Colonic mucosa (tissue), 4 donors: Measurements from ENCODE around the gene USP15. TPM values are rescaled to one million over a fixed set of nuclear protein-coding genes. Genes with fewer than 3 reads are reported as not detected.
"Not testable (repeated sequence)": the region's sequence is repeated elsewhere in the genome, so short reads cannot be mapped to it uniquely, and the experiment has no call there.

Source experiments
- DNase-seq: peaks from one replicate; pipeline ENCODE4 v3.0.0-alpha.2; 2020
- H3K27ac ChIP-seq: fragments of 200-600 bp; one replicate; pipeline ENCODE4 v1.8.0; 2021
- H3K27me3 ChIP-seq: fragments of 200-600 bp; one replicate; pipeline ENCODE4 v1.8.0; 2021
- H3K36me3 ChIP-seq: fragments of 200-600 bp; one replicate; pipeline ENCODE4 v1.8.0; 2021
- H3K4me1 ChIP-seq: fragments of 200-600 bp; one replicate; pipeline ENCODE4 v1.8.0; 2021; ENCODE audit warnings: mild to moderate bottlenecking
- H3K4me3 ChIP-seq: fragments of 200-600 bp; one replicate; pipeline ENCODE4 v1.8.0; 2021
- H3K9ac ChIP-seq, 2 donors: one replicate each; pipeline ENCODE4 v1.7.0; 2013; ENCODE audit warnings: control low read depth in 2 of 2, low read depth in 2 of 2, low read length in 2 of 2
- H3K9me3 ChIP-seq: fragments of 200-600 bp; one replicate; pipeline ENCODE4 v1.8.0; 2021
- CTCF ChIP-seq: fragments of 200-600 bp; IDR thresholded peaks from one replicate; pipeline ENCODE4 v1.8.0; 2022; ENCODE audit warnings: antibody characterized with exemption, mild to moderate bottlenecking
- intact Hi-C: fragments of 100-400 bp; cut with DNase I; formaldehyde crosslinking; loops from one replicate; pipeline ENCODE4 v1.14.1; 2022
- total RNA-seq, 2 donors: library from RNA; stranded (reverse); fragmentation: NEBNext Ultra II Directional in 1 of 2; extraction: Animal tissue kit (Norgen Biotek cat#: 25700) in 1 of 2; gene quantifications; one replicate each; pipeline ENCODE4 v1.2.1, GENCODE V29; 2021
- donor health status: healthy.
- donor health status: DM: no; HTN: no; CAD: no.
- donor health status: DM: no; HTN: no; CAD: no.

Gene USP15
- total RNA-seq, 2 donors from 2014 or later = 50.3 to 63.0 TPM

- no peak for TF ChIP-seq CTCF
- no peak overlapping the region for H3K27ac ChIP-seq
- DNase-seq = no peak
- H3K9ac ChIP-seq = no peak overlapping the region
- H3K27me3 ChIP-seq = no peaks in the 10 kb centered on the region
- intact Hi-C loops = no loop called here
- H3K9me3 ChIP-seq = no peaks in the 10 kb centered on the region
- no peaks in the 10 kb centered on the region for H3K36me3 ChIP-seq
- H3K4me1 ChIP-seq = no peaks in the 10 kb centered on the region
- no peak overlapping the region for H3K4me3 ChIP-seq
These were observed 72.4 kb downstream of the USP15 start for GRCh38 chr12:62332598-62332997.

- Histone ChIP-seq H3K4me3 (no peak overlapping the region), H3K36me3 (no peaks in the 10 kb centered on the region), H3K4me1 (no peaks in the 10 kb centered on the region), H3K9ac (no peak overlapping the region), H3K27ac (no peak overlapping the region), H3K27me3 (no peaks in the 10 kb centered on the region), H3K9me3 (no peaks in the 10 kb centered on the region)
- no peak for DNase-seq
- intact Hi-C loops = no loop called here
- no peak for TF ChIP-seq CTCF
These were observed 74.9 kb downstream of the USP15 start for GRCh38 chr12:62335057-62335456.

GRCh38 chr12:62335796-62336195 is 75.6 kb downstream of the USP15 start:
- H3K27me3 ChIP-seq = no peaks in the 10 kb centered on the region
- no peak overlapping the region for H3K4me3 ChIP-seq
- no peak overlapping the region for H3K9ac ChIP-seq
- H3K27ac ChIP-seq = no peak overlapping the region
- DNase-seq = no peak
- no peaks in the 10 kb centered on the region for H3K9me3 ChIP-seq
- no peak for TF ChIP-seq CTCF
- H3K36me3 ChIP-seq = no peaks in the 10 kb centered on the region
- intact Hi-C loops = no loop called here
- no peaks in the 10 kb centered on the region for H3K4me1 ChIP-seq

- H3K27me3 ChIP-seq, H3K4me1 ChIP-seq, DNase-seq, H3K27ac ChIP-seq, H3K4me3 ChIP-seq, H3K9me3 ChIP-seq, intact Hi-C loops, H3K9ac ChIP-seq, H3K36me3 ChIP-seq: not testable (repeated sequence)
These were observed 77.4 kb downstream of the USP15 start for GRCh38 chr12:62337643-62338042.

GRCh38 chr12:62342614-62343303 is 82.6 kb downstream of the USP15 start:
- DNase-seq, intact Hi-C loops, H3K27ac ChIP-seq, H3K9me3 ChIP-seq, H3K4me3 ChIP-seq, H3K9ac ChIP-seq, H3K4me1 ChIP-seq, H3K36me3 ChIP-seq, H3K27me3 ChIP-seq: not testable (repeated sequence)

GRCh38 chr12:62343304-62344120 is 83.3 kb downstream of the USP15 start:
- H3K27me3 ChIP-seq, H3K27ac ChIP-seq, H3K4me3 ChIP-seq, intact Hi-C loops, H3K4me1 ChIP-seq, H3K9me3 ChIP-seq, H3K36me3 ChIP-seq, DNase-seq, H3K9ac ChIP-seq: not testable (repeated sequence)

GRCh38 chr12:62344731-62345556 is 84.7 kb downstream of the USP15 start:
- H3K4me3 ChIP-seq, H3K4me1 ChIP-seq, H3K9me3 ChIP-seq, H3K27me3 ChIP-seq, intact Hi-C loops, H3K9ac ChIP-seq, H3K27ac ChIP-seq, H3K36me3 ChIP-seq, DNase-seq: not testable (repeated sequence)
